HG03135 (cell line): Measurements from ENCODE around the gene ABCB8.

Experiments used
- ATAC-seq: cut with Tn5 transposase; IDR thresholded peaks from one replicate; pipeline ENCODE4 v1.9.1; 2021; ENCODE audit warnings: mild to moderate bottlenecking, moderate library complexity; ENCODE audit not compliant: unreplicated experiment

The ABCB8 gene

DNA sequence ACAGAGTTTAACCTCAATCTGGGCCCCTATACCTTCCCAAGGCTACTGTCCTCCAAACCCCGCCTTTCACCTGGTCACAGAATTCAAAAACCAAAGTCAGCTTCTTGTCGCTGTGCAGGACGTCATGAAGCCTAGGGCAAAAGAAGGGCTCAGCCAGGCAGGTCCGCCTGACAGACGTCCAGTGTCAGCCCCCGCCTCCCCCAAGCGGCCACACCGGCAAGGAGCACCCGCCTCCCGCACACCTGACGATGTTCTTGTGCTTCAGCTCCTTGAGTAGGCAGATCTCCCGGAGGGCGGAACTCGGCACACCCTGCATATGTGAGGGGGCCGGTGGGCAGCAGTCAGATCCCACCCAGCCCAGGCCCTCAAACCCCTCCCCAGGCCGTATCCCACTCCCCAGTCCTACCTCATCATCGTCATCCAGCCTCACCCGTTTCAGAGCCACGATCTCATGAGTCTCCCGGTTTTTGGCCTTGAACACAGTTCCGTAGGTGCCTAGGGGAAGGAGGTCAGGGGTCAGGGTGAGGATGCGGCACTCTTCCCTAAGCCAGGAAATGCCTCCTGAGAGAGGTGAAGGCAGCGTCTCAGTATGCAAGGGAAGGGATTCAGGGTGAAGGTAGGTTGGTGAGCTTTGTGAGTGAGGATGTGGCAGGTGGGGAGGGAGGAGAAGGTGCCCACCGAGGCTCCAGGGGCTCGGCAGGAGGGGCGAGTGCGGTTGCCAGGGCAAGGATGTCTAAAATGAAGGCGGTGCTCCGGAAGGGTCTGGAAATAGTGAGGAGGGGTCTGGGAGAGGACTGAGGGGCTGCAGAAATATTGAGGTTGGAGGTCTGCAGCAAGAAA lies 28.6 kb downstream of the ABCB8 start:
- ATAC-seq, result no peak

DNA sequence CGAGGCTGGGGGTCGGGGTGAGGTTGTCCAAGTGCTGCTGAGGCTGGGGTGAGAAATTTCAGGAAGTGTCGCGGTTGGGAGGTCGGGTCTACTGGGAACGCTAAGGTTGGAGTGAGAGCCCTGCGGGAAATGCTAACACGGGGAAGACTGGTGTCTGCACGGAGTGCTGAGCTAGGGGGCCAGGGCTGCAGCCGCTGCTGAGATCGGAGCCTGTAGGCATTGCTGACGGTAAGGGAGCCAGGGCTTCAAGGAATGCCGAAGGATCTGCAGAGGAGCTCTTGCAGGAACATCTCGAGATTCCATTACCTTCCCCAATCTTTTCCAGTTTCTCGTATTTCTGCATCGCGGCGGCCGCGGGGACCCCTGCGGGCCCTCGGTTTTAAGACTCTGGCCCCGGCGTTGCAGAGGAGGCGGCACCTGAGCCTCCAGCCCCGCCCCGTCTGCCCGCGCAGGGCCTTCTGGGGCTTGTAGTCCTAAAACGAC lies 29.3 kb downstream of the ABCB8 start, which contains the start of gene CDK5:
Gene CDK5, minus strand, starts transcription at position 392 of the 483 bp plus-strand sequence. Its CDS starts 49 bp downstream, at position 343.
- peak; percentile 8 for ATAC-seq

DNA sequence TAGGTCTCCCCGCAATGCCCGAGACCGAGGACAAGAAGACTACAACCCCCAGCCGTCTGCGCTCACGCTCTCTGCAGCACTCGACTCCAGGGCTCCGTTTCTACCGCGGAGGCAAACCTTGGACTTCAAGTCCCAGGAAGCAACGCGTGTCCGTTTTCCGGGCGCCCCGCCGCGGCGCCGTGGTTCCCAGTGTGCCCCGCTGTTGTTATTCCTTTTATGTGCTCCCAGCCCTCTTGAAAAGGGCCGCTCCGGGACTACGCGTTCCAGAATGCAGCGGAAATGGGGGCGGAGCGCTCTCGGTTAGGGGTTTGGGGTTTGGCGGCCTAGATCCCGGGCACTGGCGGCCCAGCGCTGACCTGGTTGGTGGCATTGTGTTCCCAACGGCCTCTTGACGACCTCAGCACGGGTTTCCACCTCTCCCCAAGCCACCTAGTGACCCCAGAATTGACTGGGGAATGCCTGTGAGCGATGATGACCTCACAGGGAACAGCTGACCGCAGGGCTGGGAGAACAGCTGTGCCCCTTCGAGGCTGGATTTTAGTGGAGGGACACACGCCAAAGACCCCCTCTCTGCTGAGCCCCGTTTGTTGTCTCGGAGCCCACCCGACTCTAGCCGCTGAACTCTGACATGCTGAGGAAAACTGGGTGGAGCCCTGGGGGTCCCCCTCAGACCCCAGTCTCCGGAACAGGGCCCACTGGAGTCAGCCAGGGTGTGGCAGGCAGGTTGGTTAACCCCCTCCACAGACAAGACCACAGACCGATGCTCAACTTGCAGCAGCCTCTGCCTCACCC lies 29.9 kb downstream of the ABCB8 start:
- ATAC-seq, result peak; percentile 86

DNA sequence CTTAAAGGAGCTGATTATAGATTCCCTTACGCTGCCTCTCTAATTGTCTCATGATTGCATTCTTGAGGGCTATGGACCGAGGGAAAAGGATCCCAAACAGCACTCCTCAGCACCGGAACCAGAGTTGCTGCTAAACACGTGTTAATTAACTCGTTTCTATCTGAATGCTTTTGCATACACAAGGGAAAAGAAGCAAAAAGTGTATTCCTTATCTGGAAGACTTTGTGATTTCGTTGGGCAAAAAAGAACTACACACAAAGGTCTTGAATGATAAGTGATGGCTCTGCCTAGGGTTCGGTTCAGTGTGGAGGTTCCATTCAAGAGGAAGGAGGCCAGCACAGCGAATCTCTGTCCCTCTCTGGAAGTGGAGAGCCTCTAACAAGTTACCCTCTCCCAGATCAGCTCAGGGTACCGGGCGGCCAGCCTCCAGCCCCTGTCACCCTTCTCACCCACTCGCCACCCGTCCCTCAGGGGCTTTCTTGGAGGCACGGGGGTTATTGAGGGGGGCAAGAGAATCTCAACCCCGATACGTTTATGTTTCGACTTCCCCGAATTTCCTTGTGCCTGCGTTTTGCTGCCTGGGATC lies 30.6 kb downstream of the ABCB8 start:
- ATAC-seq, result no peak

DNA sequence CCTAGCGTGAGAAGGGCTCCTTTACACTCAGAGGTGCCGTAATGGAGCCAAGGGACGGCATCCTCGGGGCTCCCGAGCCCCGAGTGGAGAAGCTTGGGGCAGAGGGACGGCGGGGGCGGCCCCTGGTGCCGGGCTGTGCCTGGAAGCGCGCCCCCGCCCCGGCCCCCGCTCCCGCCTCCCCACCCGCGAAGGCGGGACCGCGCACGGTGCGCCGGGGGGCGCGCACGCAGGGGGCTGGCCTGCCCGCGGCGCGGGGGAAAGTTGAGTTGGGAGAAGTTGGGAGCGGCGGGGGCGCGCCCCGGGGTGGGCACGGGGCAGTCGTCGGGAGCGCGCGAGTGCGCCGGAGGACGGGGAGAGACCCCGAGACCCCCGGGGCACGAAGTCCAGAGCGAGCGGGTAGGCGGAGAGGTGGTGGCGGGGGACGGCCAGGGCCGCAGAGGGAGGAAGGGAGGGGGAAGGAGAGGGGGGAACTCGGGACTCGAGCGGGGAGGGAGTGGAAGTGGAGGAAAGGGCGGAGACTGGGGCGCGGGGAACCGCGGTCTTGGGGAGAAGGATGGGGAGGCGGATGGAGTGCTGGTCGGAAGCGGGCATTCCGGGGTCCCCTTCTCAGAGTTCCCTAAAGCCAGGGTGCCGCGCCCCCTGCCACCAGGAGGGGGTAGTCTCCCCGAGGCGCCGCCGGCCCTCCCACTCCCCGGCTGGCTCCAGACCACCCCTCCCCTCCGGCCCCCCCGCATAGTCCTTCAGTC lies 31.3 kb downstream of the ABCB8 start, which contains the start of gene SLC4A2:
Gene SLC4A2, plus strand, starts transcription at position 223 of the 746 bp plus-strand sequence. CDS start 2,399 bp downstream, outside the sequence.
- peak; percentile 29 for ATAC-seq

DNA sequence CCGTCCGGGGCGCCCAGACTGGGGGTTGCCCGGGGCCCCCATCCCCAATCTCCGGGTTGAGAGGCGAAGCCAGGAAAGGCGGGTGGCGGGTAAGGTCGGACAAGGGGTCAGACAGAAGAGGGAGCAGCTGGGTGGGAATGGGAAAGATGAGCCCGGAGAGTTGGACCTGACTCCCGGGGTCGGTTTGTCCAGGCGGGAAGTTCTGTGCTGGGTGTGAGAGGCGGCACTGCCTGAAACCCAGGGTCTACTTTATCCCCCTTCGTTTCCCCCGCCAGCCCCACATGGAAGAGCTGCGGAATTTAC lies 31.8 kb downstream of the ABCB8 start:
- no peak for ATAC-seq

DNA sequence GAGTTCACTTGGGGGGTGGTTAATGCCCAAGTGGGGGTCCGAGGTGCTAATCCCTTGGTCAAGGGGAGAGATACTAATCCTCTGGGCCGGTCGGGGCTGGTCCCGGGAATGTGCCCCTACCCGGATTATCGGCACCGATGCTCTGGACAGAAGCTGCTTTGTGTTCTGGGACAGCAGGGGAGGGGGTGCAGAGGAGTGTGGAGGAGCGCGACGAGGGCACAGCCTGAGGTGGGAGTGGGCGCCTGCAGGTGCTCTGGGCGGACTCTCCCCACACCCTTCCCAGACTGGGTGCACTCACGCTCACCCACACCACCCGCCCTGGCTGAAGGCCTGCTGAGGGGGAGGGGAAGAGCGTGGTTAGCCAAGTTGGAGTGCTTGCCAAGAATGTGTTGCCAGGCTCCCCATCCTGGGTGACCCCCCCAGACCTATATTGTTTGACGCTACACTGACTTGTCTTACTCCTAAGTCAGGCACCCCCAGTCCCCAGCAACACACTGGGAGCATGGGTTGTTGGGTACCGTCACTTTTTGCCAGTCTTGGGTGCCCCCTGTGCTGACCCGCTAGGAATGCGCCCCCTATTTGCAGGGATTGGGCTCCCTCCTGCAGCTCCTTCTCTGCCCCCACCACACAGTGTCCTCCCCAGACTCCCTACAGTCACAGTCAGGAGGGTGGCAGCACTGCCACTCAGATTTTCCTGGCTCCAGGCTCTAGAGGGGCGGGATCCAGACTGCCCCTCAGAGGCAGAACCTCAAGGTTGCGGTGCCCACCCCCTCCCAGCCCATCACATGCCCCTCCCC lies 32.4 kb downstream of the ABCB8 start:
- no peak for ATAC-seq

DNA sequence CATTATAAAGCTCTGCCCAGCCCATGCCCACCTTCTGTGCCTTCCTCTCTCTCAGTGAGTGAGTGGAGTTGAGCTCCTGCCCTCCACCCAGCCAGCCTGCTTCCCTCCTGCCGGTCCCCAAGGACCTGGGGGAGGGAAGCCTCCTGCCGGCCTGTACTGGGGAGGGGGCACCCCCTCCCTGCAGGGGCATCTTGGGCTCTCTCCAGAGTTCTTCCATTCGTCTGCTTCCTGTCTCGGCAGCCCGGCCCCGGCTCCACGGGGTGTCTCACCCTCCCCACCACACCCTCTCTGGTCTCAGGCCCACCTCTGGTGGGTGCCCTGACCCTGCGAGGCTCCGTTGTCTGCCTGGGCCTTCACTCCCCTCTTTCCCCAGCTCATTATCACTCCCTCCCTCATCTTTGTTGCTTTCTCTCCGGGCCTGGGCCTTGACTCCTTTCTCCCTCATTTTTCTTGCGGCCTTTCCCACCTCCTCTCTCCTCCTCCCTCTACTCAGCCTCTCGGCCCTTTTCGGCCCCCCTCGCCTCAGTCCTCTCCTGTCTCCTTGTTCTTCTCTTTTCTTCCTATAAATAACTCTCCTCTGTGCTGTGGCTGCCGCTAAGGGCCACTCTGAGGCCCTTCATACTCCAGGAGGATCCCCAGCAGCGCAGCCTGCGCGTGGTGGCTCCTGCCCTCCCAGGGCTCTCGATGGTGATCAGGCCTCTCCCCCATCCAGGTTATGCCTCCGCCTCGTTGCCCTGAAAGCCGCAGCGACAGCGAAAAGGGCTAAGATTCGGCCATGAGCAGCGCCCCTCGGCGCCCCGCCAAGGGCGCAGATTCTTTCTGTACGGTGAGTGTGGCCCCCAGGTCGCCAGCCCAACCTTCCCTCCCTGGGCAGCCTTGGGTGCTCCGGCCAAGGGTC lies 33.2 kb downstream of the ABCB8 start:
- no peak for ATAC-seq

DNA sequence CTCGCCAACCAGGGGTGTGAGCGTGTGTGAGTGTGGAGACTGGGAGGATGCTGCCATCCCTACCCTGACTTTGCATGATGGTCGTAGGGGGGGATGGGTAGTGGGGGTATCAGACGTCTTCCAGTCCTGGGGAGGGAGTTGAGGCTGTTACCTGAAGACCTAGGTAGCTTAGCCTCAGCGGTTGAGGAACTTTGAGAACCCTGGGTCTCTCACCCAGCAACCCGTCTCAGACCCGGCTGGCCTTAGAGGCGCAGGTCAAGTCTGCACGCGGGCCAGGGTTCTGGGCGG lies 33.8 kb downstream of the ABCB8 start:
- no peak for ATAC-seq

DNA sequence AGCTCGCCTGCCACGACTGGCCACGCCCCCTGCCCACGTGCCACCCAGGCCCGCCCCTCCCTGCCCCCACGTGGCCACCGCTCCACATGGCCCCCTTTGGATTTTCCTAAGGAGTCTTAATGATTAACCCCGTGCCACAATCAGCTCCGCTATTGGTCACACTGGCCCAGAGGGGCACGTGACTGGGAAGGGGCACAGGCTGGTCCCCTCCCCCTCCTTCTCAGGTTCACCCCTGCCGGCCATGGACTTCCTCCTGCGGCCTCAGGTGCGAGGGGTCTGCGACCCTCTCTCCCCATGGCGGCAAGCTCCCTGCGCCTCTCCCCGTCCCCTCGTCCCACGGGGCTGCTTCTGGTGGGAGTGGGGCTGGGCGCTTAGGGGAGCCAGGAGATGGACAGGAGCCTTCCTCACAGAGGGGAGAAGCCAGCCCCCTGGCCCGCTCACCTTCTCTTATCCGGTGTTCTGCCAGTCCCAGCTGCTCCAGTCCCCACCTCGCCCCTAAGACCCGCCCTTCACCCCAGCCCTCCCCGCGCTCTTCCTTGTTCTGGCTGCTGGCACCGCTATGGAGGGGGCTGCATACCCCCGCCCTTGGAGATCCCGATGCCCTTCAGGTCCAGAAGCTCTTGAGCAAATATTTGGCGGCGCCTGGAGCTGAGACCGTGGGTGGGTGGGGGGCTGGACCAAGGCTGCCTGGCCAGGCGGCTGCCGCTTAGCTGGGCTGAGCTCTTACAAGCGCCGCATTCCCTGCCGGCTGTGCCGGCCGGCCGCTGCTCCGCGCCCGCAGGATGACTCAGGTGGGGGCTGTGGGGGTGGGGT lies 34.4 kb downstream of the ABCB8 start:
- ATAC-seq, result no peak

DNA sequence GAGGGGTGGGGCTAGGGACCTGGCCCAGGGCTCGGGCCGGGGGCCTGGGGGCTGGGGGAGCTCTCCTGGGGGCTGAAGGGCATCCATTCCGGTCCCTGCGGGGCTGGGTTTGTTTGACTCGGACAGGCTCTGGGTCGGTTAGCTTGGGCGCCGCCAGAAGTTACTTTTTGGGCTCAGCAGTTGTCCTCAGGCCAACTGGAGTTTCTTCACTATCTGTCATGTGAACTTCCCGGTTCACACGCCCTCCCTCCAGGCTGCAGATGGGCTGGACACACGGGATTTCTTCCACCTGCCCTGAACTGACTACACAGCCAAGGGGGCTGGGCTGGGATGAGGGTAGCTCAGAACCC lies 34.9 kb downstream of the ABCB8 start:
- ATAC-seq, result no peak

DNA sequence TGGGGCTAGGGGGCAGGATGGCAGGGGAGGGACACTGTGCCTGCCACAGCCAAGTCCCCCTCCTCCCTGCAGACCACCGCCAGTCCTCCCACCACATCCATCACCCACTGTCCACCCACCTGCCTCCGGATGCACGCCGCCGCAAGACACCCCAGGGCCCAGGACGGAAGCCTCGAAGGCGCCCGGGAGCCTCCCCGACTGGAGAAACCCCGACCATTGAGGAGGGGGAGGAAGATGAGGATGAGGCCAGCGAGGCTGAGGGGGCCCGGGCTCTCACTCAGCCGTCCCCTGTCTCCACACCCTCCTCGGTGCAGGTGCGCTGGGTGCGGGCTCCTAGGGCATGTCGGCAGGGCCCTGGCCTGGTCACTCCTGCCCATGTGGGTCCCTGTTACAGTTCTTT lies 36.2 kb downstream of the ABCB8 start:
- ATAC-seq, result no peak

DNA sequence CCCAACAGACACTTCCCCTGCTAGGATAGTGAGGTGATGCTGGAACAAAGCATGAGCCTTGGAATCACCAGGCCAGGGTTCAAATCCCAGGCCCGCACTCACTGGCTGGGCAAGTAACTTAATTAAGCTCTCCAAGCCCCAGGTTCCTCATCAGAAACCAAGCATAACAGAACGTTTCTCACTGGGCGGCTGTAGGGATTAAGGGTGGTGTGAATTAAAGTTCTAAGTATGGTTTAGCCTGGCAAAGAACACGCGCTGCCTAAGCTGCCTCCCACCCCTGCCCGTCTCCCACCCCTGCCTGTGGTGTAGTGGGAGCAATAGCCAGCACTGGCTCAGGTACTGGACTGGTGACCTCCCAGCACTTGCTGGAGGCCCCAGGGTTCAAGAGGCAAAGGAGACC lies 36.7 kb downstream of the ABCB8 start:
- no peak for ATAC-seq

DNA sequence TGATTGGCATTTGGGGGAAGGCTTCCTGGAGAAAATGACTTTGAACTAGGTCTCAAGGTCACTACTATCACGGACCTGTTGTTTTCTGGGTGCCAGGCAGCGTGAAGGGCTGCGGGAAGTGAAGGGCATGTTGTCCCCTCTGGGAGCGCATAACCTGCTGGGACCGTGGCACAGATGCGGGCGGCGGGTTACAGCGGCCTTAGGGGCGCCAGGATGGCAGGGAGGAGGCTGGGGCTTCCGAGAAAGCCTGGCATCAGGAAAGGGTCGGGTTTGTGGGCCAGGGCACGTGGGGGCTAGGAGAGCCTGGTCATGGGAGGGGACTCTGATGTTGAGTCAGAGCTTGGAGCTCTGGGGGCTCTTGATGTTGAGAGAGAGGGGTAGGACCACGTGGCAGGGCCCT lies 37.3 kb downstream of the ABCB8 start:
- ATAC-seq, result no peak

DNA sequence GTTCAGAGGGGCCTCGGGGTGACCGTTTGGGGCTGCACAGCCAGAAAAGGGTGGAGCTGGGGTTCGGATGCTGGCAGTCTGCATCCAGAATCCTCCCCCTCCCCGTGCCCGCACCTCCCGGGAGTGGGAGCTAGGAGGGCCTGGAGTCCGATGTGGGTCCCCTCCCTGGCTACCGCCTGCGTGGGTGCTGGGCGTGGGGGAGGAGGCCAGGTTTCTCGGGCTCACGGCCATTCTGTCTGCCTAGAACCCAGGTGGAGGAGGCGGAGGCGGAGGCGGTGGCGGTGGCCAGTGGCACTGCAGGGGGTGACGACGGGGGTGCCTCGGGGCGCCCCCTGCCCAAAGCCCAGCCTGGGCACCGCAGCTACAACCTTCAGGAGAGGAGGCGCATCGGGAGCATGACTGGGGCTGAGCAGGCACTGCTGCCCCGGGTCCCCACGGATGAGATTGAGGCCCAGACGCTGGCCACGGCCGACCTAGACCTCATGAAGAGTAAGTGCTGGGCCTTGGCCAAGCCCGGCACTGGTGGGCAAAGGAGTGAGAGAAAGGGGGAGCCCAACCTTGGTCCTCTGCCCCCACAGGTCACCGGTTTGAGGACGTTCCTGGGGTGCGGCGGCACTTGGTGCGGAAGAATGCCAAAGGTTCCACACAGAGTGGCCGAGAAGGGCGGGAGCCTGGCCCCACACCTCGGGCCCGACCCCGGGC lies 38.2 kb downstream of the ABCB8 start:
- ATAC-seq, result no peak

DNA sequence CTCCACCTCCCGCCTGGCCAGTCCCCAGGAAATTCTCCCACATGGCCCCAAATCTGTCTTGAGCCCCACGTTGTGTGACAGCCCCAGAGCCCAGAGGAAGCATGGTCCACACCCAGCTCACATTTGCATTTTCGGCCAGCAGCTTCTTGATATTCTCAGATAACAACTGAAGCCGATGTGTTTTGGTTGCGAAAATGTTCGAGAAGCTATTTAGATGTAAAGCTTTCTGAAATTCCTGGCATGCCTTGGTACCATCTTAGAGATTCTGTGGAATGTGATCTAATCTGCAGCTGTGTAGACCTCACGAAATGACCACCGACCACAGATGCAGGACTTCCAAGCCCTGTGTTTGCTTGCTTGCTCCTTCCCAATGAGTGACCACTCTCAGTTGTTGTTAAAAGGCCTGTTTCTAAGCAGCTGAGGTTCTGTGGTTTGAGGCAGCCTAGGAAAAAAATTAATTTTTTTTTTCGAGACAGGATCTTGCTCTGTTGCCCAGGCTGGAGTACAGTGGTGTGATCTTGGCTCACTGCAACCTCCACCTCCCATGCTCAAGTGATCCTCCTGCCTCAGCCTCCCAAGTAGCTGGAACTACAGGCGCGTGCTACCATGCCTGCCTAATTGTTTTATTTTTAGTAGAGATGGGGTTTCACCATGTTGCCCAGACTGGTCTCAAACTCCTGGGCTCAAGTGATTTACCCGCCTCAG lies 40.0 kb downstream of the ABCB8 start:
- ATAC-seq, result no peak

DNA sequence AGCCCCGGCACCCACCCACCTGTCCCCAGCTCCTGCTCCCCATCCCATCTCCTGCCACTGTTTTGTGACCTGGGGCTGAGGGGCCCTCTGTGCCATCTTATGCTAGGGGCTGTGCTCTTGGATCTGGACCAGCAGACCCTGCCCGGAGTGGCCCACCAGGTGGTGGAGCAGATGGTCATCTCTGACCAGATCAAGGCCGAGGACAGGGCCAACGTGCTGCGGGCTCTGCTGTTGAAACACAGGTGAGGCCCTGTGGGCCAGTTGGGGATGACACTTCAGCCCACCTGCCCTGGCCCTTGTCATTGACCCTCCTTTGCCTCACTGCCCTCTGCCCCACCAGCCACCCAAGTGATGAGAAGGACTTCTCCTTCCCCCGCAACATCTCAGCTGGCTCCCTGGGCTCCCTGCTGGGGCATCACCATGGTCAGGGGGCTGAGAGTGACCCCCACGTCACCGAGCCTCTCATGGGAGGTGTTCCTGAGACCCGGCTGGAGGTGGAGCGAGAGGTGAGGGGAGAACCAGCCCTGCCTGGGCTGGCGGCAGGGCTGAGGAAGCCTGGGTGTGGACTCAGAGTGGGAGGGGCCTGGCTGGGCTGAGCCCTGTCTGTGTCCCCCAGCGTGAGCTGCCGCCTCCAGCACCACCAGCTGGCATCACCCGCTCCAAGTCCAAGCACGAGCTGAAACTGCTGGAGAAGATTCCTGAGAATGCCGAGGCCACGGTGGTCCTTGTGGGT lies 41.8 kb downstream of the ABCB8 start:
- ATAC-seq, result no peak
